ENCODE data around the gene KCTD16. TPM values are rescaled to one million over a fixed set of nuclear protein-coding genes. Genes with fewer than 3 reads are reported as not detected.

The KCTD16 gene
- total RNA-seq, 6 experiments from 2014 or later = under 0.01 to 0.02 (median 0.02) TPM; not detected in 3

GRCh38 chr5:144292029-144292428 is 121.4 kb downstream of the KCTD16 start:
- Histone ChIP-seq H3K4me3 (no peak overlapping the region), H3K36me3 (no peaks in the 10 kb centered on the region), H3K27me3 (no peaks in the 10 kb centered on the region), H3K4me1 (no peaks in the 10 kb centered on the region), H3K27ac (no peak overlapping the region), H3K9me3 (no peaks in the 10 kb centered on the region)
- intact Hi-C loops (cut with DNase I) = no loop called here
- no peak for DNase-seq
- TF ChIP-seq CTCF (IDR thresholded peaks at IDR 0.05) (no peak), POLR2A (IDR thresholded peaks at IDR 0.05) (no peak)
- ATAC-seq = no peak

- TF ChIP-seq POLR2A (IDR thresholded peaks at IDR 0.05) = no peak
- Histone ChIP-seq H3K4me3 (no peak overlapping the region), H3K4me1 (no peaks in the 10 kb centered on the region), H3K27ac (no peak overlapping the region), H3K27me3 (no peaks in the 10 kb centered on the region), H3K9me3 (no peaks in the 10 kb centered on the region), H3K36me3 (no peaks in the 10 kb centered on the region)
- DNase-seq = no peak
- no peak for ATAC-seq
- intact Hi-C loops (cut with DNase I) = no loop called here
Measured at GRCh38 chr5:144295284-144295683, 124.6 kb downstream of the KCTD16 start.

GRCh38 chr5:144297081-144297480 is 126.4 kb downstream of the KCTD16 start:
- Histone ChIP-seq H3K4me3 (no peak overlapping the region), H3K27ac (no peak overlapping the region), H3K4me1 (no peaks in the 10 kb centered on the region), H3K9me3 (no peaks in the 10 kb centered on the region), H3K36me3 (no peaks in the 10 kb centered on the region), H3K27me3 (no peaks in the 10 kb centered on the region)
- TF ChIP-seq POLR2A (IDR thresholded peaks at IDR 0.05) = no peak
- intact Hi-C loops (cut with DNase I) = no loop called here
- no peak for ATAC-seq
- 74% methylated on average over 3 of the region's 3 CpGs for WGBS (ENCODE audit: insufficient coverage, low coverage, low lambda C conversion rate, missing lambda C conversion rate)
- DNase-seq = no peak

GRCh38 chr5:144298658-144299057 is 128.0 kb downstream of the KCTD16 start:
- no peaks in the 10 kb centered on the region for H3K4me1 ChIP-seq
- no peak for TF ChIP-seq CTCF (IDR thresholded peaks at IDR 0.05)
- no peak for TF ChIP-seq POLR2A (IDR thresholded peaks at IDR 0.05)
- H3K27ac ChIP-seq = no peak overlapping the region
- H3K9me3 ChIP-seq = no peaks in the 10 kb centered on the region
- DNase-seq (no peak), ATAC-seq (no peak)
- no peaks in the 10 kb centered on the region for H3K36me3 ChIP-seq
- WGBS (ENCODE audit: insufficient coverage, low coverage, low lambda C conversion rate, missing lambda C conversion rate) = 74% methylated on average over 3 of the region's 3 CpGs
- no peak overlapping the region for H3K4me3 ChIP-seq
- no peaks in the 10 kb centered on the region for H3K27me3 ChIP-seq
- intact Hi-C loops (cut with DNase I) = no loop called here

GRCh38 chr5:144304688-144305087 is 134.0 kb downstream of the KCTD16 start:
- no peak for TF ChIP-seq POLR2A (IDR thresholded peaks at IDR 0.05)
- no peak for TF ChIP-seq CTCF (IDR thresholded peaks at IDR 0.05)
- intact Hi-C loops (cut with DNase I) = no loop called here
- no peak for DNase-seq
- Histone ChIP-seq H3K4me3 (no peak overlapping the region), H3K27me3 (no peaks in the 10 kb centered on the region), H3K27ac (no peak overlapping the region), H3K9me3 (no peaks in the 10 kb centered on the region), H3K4me1 (peaks cover 0 to 9% (median 0%) of the 10 kb centered on the region in 4 donors), H3K36me3 (no peaks in the 10 kb centered on the region)
- WGBS (ENCODE audit: insufficient coverage, low coverage, low lambda C conversion rate, missing lambda C conversion rate) = 56% methylated on average over 3 of the region's 3 CpGs
- ATAC-seq = no peak

- ATAC-seq (peak; percentile 70 to 97 (median 77)), DNase-seq (peak; percentile 19 to 57 (median 52))
- intact Hi-C loops (cut with DNase I) = no loop called here
- no peaks in the 10 kb centered on the region for H3K36me3 ChIP-seq
- H3K4me1 ChIP-seq = peaks cover 0 to 9% (median 0%) of the 10 kb centered on the region in 4 donors
- no peak overlapping the region for H3K27ac ChIP-seq
- 21% methylated on average over 4 of the region's 4 CpGs for WGBS (ENCODE audit: insufficient coverage, low coverage, low lambda C conversion rate, missing lambda C conversion rate)
- no peaks in the 10 kb centered on the region for H3K27me3 ChIP-seq
- H3K9me3 ChIP-seq = no peaks in the 10 kb centered on the region
- no peak for TF ChIP-seq POLR2A (IDR thresholded peaks at IDR 0.05)
- TF ChIP-seq CTCF (IDR thresholded peaks at IDR 0.05) = no peak
- H3K4me3 ChIP-seq = no peak overlapping the region
Measured at GRCh38 chr5:144307736-144308135, 137.1 kb downstream of the KCTD16 start.

Measured in right lobe of liver (tissue), 6 donors.